Panc1 (cell line): Measurements from ENCODE around the gene EIF4G3.

ENCODE experiments used
- CTCF ChIP-seq: fragments of 450-650 bp; IDR thresholded peaks from 2 replicates; pipeline ENCODE4 v1.5.1; 2017; ENCODE audit warnings: mild to moderate bottlenecking
- POLR2AphosphoS5 ChIP-seq: IDR thresholded peaks from 2 replicates; pipeline ENCODE4 v1.6.1; 2012; ENCODE audit warnings: mild to moderate bottlenecking, low read depth, low read length, moderate library complexity
- REST ChIP-seq, 2 experiments: IDR thresholded peaks; 2 replicates each; pipeline ENCODE4 v1.6.1; 2011 to 2012; ENCODE audit warnings: low read depth in 2 of 2, control low read depth in 1 of 2, low read length in 1 of 2, mild to moderate bottlenecking in 1 of 2, moderate library complexity in 1 of 2; ENCODE audit not compliant: insufficient read depth in 1 of 2
- SIN3A ChIP-seq: IDR thresholded peaks from 2 replicates; pipeline ENCODE4 v1.6.1; 2012; ENCODE audit warnings: low read depth, mild to moderate bottlenecking, low read length, moderate library complexity, borderline replicate concordance; ENCODE audit not compliant: insufficient read depth

- TF ChIP-seq CTCF = no peak
- TF ChIP-seq POLR2AphosphoS5 = no peak
- no peak for TF ChIP-seq REST (IDR thresholded peaks at IDR 0.05; ENCODE audit: insufficient read depth in 1 of 2, low read depth in 2 of 2, low read length in 1 of 2)
- TF ChIP-seq SIN3A = no peak
These were observed 45.5 kb downstream of the EIF4G3 start for GRCh38 chr1:21131200-21131599.
